Neural progenitor cell (in vitro differentiated cells): ENCODE measurements around the gene DIO3.

Experiments used
- EZH2 ChIP-seq: fragments of 200-600 bp; sonication (generic); IDR thresholded peaks from 2 replicates; pipeline ENCODE4 v1.6.1; 2017; ENCODE audit warnings: antibody characterized with exemption, mild to moderate bottlenecking, moderate library complexity
- TF ChIP-seq, protein P1 (sequence below): fragments of 200-600 bp; sonication (generic); IDR thresholded peaks from 2 replicates; pipeline ENCODE4 v1.5.1; 2017; ENCODE audit warnings: antibody characterized with exemption, mild to moderate bottlenecking

- peak; percentile 99 for TF ChIP-seq EZH2
- TF ChIP-seq, protein P1, sequence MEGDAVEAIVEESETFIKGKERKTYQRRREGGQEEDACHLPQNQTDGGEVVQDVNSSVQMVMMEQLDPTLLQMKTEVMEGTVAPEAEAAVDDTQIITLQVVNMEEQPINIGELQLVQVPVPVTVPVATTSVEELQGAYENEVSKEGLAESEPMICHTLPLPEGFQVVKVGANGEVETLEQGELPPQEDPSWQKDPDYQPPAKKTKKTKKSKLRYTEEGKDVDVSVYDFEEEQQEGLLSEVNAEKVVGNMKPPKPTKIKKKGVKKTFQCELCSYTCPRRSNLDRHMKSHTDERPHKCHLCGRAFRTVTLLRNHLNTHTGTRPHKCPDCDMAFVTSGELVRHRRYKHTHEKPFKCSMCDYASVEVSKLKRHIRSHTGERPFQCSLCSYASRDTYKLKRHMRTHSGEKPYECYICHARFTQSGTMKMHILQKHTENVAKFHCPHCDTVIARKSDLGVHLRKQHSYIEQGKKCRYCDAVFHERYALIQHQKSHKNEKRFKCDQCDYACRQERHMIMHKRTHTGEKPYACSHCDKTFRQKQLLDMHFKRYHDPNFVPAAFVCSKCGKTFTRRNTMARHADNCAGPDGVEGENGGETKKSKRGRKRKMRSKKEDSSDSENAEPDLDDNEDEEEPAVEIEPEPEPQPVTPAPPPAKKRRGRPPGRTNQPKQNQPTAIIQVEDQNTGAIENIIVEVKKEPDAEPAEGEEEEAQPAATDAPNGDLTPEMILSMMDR, result peak; percentile 37
Observed at GRCh38 chr14:101559624-101560533, 1.4 kb upstream of the DIO3 start.
